ENCODE measurements around the gene FOXD4. TPM values are rescaled to one million over a fixed set of nuclear protein-coding genes. Genes with fewer than 3 reads are reported as not detected.
"Not testable (repeated sequence)": the region's sequence is repeated elsewhere in the genome, so short reads cannot be mapped to it uniquely, and the experiment has no call there.

The FOXD4 gene
- polyA plus RNA-seq, 3 donors = 0.25 to 0.45 (median 0.40) TPM

DNA sequence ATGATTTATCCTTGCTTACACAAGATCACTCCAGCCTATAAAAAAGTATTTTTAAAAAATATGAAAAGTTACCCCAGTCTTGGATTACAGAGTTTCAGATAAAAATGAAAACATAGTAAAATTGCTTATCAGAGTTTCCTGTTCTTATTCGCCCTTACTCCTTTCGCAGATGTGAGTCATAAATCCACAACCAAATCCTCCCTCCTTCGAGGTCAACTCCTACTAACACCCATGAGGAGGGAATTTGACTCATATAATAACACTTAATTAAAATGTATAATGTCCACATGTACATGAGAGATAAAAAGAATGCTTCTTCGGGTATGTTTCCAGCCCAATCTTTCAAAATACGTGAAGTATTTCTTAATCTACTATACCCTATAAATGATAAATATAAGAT, 23.9 kb downstream of the FOXD4 start:
- not testable (repeated sequence) for DNase-seq (ENCODE audit: low read depth in 3 of 3, low spot score in 2 of 3)

DNA sequence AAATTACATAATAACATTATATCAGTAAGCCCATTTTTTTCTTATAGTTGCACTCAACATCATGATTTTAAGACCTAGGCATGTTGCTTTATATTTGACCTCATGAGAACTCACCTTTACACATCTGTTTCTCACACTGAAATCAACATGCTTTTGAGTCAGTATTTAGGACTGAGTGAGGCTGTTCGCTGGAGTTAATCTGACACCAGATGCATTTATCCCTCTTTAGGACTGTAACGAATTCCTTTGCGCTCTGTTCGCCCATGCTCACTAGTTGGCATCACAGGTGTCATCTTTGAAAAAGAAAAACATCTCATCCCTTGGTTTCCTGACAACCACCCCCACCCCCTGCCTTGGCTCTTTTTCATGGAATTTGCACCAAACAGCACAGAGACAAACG, 24.3 kb downstream of the FOXD4 start:
- DNase-seq (ENCODE audit: low read depth in 3 of 3, low spot score in 2 of 3) = not testable (repeated sequence)

DNA sequence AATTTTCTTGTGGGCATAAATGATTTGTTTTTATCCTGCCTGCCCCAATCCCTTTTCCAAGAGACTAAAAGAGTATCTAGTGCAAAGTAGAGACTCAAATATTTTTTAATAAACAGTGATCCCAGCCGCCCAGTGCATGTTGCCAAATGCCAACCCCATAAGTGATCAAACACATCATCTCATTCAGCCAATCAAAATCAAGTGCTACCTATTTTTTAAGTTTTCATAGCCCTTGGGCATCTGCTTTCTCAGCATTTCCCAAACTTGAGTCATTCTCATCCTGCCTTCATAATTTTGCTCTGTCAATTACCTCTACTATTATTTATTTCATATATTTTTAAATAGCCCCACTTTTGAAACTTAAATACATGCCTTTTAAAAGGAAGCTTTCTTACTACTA, 27.4 kb downstream of the FOXD4 start:
- DNase-seq (ENCODE audit: low read depth in 3 of 3, low spot score in 2 of 3) = not testable (repeated sequence)

DNA sequence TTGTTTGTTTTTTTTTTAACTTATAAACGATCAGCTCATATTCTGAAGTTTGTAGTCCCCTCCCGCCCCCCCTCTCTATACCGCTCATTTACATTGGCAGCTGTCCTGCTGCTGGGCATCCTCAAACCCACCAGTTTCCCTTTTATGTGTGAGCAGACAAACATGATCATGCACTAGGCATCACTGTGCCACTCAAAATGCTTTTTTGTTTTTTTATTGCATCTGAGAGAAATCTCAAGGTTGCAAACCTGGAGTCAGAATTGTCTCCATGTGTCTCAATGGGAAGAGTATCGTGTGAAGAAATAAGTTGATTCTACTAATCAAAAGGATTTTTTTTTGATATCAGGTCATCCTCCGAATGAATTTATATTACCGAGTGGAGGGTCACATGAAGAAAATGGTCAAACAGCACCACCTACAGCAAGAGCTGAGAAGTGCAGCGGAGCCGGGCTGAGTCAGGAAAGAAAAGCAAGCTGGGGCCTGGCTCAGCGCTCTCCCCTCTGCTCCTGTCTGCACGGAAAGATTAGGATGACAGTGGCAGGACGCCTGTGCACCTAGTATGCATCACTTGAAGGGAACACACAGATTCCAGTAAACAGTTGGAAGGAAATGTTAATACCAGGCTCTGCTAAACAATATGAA, 29.7 kb downstream of the FOXD4 start:
- DNase-seq (ENCODE audit: low read depth in 3 of 3, low spot score in 2 of 3) = not testable (repeated sequence)

DNA sequence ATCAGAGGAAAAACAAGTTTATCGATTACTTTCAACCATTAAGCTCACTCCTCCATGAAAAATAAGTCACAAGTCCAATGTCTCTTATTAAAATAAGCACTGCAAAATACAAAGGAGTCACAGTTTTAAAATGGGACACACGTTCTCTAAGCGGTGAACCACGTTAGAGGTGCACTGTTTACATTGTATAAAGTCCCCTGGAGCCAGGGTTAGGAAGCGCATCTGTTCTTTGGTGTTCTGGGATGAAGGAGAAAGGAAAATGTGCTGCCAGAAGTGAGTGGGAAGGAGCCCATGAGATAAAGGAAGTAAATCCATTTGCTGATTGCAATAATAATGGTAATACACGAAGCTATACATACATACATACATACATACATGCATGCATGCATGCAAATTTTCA, 30.4 kb downstream of the FOXD4 start:
- DNase-seq (ENCODE audit: low read depth in 3 of 3, low spot score in 2 of 3) = not testable (repeated sequence)

DNA sequence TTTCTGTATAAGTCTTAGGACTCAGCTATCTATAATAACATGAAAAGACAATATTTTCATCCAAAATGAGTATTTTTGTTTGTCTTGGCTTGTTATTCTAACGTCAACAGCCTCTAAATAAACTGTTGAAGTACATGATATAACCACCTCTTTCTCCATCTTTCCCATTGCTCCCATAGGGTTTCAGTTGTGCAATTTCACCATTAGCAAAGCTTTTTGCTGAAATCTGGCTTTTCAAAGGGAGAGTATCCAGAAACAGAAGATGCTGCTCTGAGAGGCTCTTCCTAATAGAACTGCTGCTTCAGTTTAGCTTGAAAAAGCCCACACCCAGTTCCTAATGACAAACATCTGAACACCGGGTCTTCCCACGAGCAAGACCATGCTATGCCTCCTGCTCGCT, 31.1 kb downstream of the FOXD4 start:
- DNase-seq (ENCODE audit: low read depth in 3 of 3, low spot score in 2 of 3) = not testable (repeated sequence)

DNA sequence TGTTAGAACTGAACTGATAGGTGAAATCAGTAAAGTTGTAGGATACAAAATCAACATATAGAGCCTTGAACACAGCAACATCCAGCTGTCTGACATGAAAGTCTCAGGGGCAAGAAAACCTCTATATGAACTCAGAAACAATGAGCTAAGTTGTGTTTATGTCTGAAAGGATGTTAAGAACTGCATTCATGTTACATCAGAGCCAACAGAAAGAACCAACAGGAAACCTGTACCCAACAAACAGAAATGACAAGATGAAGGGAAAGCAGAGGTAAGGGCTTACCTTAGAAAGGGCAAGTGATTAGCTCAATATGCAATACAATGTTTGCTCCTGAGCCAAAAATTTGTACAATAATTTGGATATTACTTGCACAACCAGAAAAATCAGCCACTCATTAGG, 31.5 kb downstream of the FOXD4 start:
- DNase-seq (ENCODE audit: low read depth in 3 of 3, low spot score in 2 of 3) = not testable (repeated sequence)

DNA sequence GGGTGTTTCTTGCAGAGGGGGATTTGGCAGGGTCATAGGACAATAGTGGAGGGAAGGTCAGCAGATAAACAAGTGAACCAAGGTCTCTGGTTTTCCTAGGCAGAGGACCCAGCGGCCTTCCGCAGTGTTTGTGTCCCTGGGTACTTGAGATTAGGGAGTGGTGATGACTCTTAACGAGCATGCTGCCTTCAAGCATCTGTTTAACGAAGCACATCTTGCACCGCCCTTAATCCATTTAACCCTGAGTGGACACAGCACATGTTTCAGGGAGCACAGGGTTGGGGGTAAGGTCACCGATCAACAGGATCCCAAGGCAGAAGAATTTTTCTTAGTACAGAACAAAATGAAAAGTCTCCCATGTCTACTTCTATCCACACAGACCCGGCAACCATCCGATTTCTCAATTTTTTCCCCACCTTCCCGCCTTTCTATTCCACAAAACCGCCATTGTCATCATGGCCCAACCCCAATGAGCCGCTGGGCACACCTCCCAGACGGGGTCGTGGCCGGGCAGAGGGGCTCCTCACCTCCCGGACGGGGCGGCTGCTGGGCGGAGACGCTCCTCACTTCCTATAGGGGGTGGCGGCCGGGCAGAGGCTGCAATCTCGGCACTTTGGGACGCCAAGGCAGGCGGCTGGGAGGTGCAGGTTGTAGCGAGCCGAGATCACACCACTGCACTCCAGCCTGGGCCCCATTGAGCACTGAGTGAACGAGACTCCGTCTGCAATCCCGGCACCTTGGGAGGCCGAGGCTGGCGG, 35.1 kb downstream of the FOXD4 start:
- DNase-seq (ENCODE audit: low read depth in 3 of 3, low spot score in 2 of 3) = not testable (repeated sequence)

DNA sequence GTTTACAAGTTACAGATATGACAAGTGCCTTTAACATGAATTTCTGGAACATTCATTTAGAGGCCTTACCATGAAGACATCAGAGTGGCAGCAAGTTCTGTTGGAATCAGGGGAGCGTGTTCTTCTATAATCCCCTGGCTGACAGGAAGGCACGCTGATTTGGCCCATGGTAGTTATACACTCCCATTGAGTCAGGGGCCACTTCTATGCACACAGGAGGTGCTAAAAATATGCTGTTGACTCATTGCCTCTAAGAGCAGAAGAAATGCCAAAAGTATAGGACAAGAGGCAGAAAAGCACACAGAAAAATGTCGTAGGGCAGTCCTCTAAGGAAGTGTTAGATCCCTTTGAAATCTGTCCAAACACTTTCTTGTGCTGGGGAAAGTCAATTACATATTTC, 39.9 kb downstream of the FOXD4 start:
- not testable (repeated sequence) for DNase-seq (ENCODE audit: low read depth in 3 of 3, low spot score in 2 of 3)

DNA sequence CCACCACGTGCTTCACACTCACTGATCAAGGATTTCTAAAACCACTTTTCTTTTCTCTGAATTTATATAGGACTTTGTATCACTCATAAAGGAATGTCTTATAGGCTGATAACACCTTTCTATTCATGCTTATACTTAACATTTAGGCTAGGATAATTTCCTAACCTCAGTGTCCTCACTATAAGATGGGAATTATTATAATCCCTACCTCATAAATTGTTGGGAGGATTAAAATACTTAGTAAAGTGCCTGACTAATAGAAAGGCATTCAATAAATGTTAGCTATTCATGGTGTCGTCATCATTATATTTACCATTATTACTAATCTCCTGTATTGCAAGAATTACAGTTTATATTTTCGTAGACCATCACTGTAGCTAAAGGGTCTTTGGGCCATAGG, 41.8 kb downstream of the FOXD4 start:
- DNase-seq (ENCODE audit: low read depth in 3 of 3, low spot score in 2 of 3) = not testable (repeated sequence)

DNA sequence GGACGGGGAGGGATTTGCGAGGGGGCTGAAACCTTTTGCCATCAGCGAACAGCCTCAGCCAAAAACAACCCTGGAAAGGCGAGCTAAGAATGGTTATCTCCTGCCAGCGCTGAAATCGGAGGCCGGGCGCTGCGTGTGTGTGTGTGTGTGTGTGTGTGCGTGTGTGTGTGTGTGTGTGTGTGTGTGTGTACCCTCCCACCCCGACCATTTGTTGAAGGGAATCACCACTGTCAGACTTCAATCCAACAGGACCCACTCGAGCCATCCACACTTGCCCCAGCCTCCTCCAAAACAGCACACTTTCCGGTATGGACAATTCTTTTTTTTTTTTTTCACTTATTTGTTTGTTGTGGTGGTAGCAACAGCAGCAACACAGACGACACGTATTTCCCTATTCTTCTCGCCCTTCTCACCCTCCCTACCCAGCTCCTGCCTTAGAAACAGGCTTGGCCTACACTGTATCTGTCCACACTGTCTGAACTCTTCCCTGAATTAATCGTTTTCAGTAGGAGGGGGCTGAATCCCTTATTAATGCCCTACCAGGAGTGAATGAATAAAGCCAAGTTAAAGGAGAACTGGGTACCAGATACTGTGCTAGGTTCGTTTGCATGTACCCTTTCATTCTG, 44.2 kb downstream of the FOXD4 start:
- not testable (repeated sequence) for DNase-seq (ENCODE audit: low read depth in 3 of 3, low spot score in 2 of 3)

DNA sequence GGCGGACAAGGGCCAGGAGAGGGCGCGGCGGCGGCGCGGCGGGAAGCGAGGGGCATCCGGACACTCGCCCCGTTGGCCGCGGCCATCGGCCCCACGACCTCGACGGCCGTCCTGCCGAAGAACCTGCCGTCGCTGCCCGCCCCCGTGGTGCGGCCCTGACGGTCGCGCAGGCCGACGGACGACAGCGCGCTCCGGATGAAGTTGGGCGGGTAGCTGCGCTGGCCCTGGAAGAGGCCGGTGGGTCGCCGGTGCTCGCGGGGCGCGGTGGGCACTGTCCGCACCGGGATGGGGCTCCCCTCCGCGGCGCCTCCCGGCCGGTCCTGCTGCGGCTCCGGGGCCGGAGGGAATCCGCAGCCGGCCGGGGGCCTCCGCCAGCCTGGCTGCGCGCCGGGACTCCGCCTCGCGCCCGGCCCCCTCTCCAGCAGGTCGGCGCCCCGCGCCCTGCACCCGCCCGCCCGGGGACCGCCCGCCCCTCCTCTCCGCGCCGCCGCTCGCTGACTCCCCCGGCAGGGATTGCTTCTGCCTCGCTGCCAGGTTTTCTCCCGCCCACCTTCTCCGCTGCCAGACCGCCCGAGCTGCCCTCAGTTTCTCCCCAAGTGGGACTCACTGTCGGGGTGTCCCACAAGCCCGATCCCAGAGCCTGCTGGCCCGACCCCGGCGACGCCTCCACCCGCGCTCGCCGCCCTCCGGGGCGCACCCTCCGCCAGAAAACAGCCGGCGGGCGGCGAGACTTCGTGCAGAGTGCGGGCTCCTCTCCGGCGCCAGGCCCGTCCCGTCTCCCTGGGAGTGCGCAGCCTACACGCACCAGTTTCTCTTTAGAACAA, 44.9 kb downstream of the FOXD4 start:
- not testable (repeated sequence) for DNase-seq (ENCODE audit: low read depth in 3 of 3, low spot score in 2 of 3)

Other genes with a start within 250 kb of the FOXD4 start
- gene WASHC1, start 89.0 kb downstream of the FOXD4 start, polyA plus RNA-seq (ENCODE audit: insufficient read length in 3 of 3) = 10 to 100 TPM; 18.8 to 33.8 (median 27.4) TPM
- gene ZNG1A, start 60.6 kb upstream of the FOXD4 start, polyA plus RNA-seq (ENCODE audit: insufficient read length in 3 of 3) = 10 to 100 TPM; 73.3 to 87.0 (median 74.2) TPM
- gene DOCK8, start 96.4 kb upstream of the FOXD4 start, polyA plus RNA-seq (ENCODE audit: insufficient read length in 3 of 3) = 10 to 100 TPM; 10.8 to 15.6 (median 10.9) TPM

Measured in right renal cortex interstitium (tissue), 3 donors.